B cell (primary cell): ENCODE data around the gene MYH1. TPM values are rescaled to one million over a fixed set of nuclear protein-coding genes. Genes with fewer than 3 reads are reported as not detected.

ENCODE experiments used
- ATAC-seq: fragments of 200-7000 bp; cut with Tn5 transposase; one replicate; pipeline ENCODE4 v1.10.0; 2021; ENCODE audit warnings: low read depth, mild to moderate bottlenecking, moderate number of reproducible peaks, moderate library complexity
- CTCF ChIA-PET: fragments of 350-600 bp; sonication (Branson Sonifier 250); formaldehyde crosslinking; loops from one replicate; lab custom pipeline; 2021; ENCODE audit warnings: antibody characterized with exemption, inconsistent platforms; lab: Charles Lee
- POLR2A ChIA-PET: fragments of 350-600 bp; sonication (Branson Sonifier 250); formaldehyde crosslinking; loops from one replicate; lab custom pipeline; 2021; ENCODE audit warnings: antibody characterized with exemption; lab: Charles Lee
- DNase-seq: peaks from one replicate; pipeline ENCODE4 v3.0.0; 2013
- H2AFZ ChIP-seq: 2 replicates; pipeline ENCODE4 v1.6.1; 2012; ENCODE audit warnings: mild to moderate bottlenecking, low read depth, low read length; ENCODE audit not compliant: insufficient read depth, poor library complexity, severe bottlenecking
- H3K27ac ChIP-seq, 2 donors: 1 replicate in 1 of 2; 2 replicates in 1 of 2; pipeline ENCODE4 v1.5.1; 2012 to 2013; ENCODE audit warnings: low read length in 2 of 2, mild to moderate bottlenecking in 2 of 2, moderate library complexity in 1 of 2
- H3K27me3 ChIP-seq, 4 experiments: fragments of 200-600 bp in 1 of 4; sonication (generic) in 1 of 4; replicated peaks in 1 of 4; 1 replicate in 2 of 4; 2 replicates in 2 of 4; pipeline versions ENCODE4 v1.6.1 to v1.7.0; 2013 to 2016; ENCODE audit warnings: low read length in 3 of 4, mild to moderate bottlenecking in 2 of 4, mixed read lengths in 1 of 4, moderate library complexity in 1 of 4; ENCODE audit not compliant: insufficient read depth in 4 of 4, control insufficient read depth in 3 of 4; ENCODE audit errors: control extremely low read depth in 1 of 4
- H3K36me3 ChIP-seq, 2 experiments: replicated peaks in 1 of 2; 1 replicate in 1 of 2; 2 replicates in 1 of 2; pipeline versions ENCODE4 v1.6.1 to v1.7.1; 2013; ENCODE audit warnings: low read length in 1 of 2; ENCODE audit not compliant: insufficient read depth in 2 of 2, control insufficient read depth in 1 of 2; ENCODE audit errors: control extremely low read depth in 1 of 2, extremely low read depth in 1 of 2
- H3K4me1 ChIP-seq, 2 donors: fragments of 200-600 bp in 1 of 2; sonication (generic) in 1 of 2; 1 replicate in 1 of 2; 2 replicates in 1 of 2; pipeline versions ENCODE4 v1.5.1 to v1.6.1; 2013 to 2017; ENCODE audit warnings: low read length in 2 of 2; ENCODE audit not compliant: control insufficient read depth in 2 of 2, insufficient read depth in 2 of 2
- H3K4me2 ChIP-seq: replicated peaks from 2 replicates; pipeline ENCODE3; 2012; ENCODE audit warnings: mild to moderate bottlenecking, low read depth, low read length; ENCODE audit not compliant: poor library complexity, severe bottlenecking
- H3K4me3 ChIP-seq, 5 experiments: fragments of 200-600 bp in 1 of 5; sonication (generic) in 1 of 5; 1 replicate in 3 of 5; 2 replicates in 2 of 5; pipeline versions ENCODE4 v1.5.1 to v1.7.0; 2011 to 2016; ENCODE audit warnings: low read length in 4 of 5, mild to moderate bottlenecking in 4 of 5, low read depth in 2 of 5, control low read depth in 1 of 5, moderate library complexity in 1 of 5; ENCODE audit not compliant: insufficient read depth in 1 of 5; ENCODE audit errors: control extremely low read depth in 1 of 5, extremely low read depth in 1 of 5
- H3K79me2 ChIP-seq: fragments of 200-600 bp; sonication (generic); one replicate; pipeline ENCODE4 v1.6.0; 2016; ENCODE audit warnings: low read length; ENCODE audit not compliant: control insufficient read depth, insufficient read depth
- H3K9ac ChIP-seq: fragments of 200-600 bp; sonication (generic); 2 replicates; pipeline ENCODE4 v1.6.1; 2017; ENCODE audit warnings: mild to moderate bottlenecking, low read length, moderate library complexity
- H3K9me3 ChIP-seq, 3 donors: one replicate each; pipeline versions ENCODE4 v1.6.1 to v1.7.1; 2013; ENCODE audit warnings: low read length in 2 of 3; ENCODE audit not compliant: control insufficient read depth in 2 of 3, insufficient read depth in 1 of 3; ENCODE audit errors: control extremely low read depth in 1 of 3
- H4K20me1 ChIP-seq: 2 replicates; pipeline ENCODE4 v1.6.0; 2012; ENCODE audit warnings: mild to moderate bottlenecking, low read length; ENCODE audit not compliant: insufficient read depth, control insufficient read depth, poor library complexity, severe bottlenecking
- H3K27ac Mint-ChIP-seq: one replicate; pipeline ENCODE4 v1.8.0; 2021; ENCODE audit warnings: mixed read lengths
- H3K27me3 Mint-ChIP-seq: one replicate; pipeline ENCODE4 v1.8.0; 2021; ENCODE audit warnings: mixed read lengths
- H3K4me1 Mint-ChIP-seq: one replicate; pipeline ENCODE4 v1.8.0; 2021; ENCODE audit warnings: mixed read lengths
- H3K4me3 Mint-ChIP-seq: one replicate; pipeline ENCODE4 v1.8.0; 2021; ENCODE audit warnings: mixed read lengths
- H3K9me3 Mint-ChIP-seq: one replicate; pipeline ENCODE4 v1.8.0; 2022; ENCODE audit warnings: mixed read lengths; ENCODE audit not compliant: insufficient read depth
- EZH2 ChIP-seq: IDR thresholded peaks from 2 replicates; pipeline ENCODE4 v1.6.1; 2012; ENCODE audit warnings: borderline replicate concordance, low read depth, mild to moderate bottlenecking, moderate library complexity, low read length; ENCODE audit not compliant: insufficient read depth, poor library complexity, severe bottlenecking
- WGBS: methylation state at CpG from one replicate; pipeline ENCODE4 v1.1.5; 2013; ENCODE audit warnings: missing lambda C conversion rate; ENCODE audit not compliant: insufficient coverage; 5-methylcytosine and 5-hydroxymethylcytosine counted together
- intact Hi-C: fragments of 100-400 bp; cut with micrococcal nuclease; formaldehyde crosslinking; loops from one replicate; pipeline ENCODE4 v1.10.0; 2022
- polyA minus RNA-seq: library from RNA; depleted of rRNA, polyadenylated mRNA; stranded (reverse); fragments of >200 nt; gene quantifications from 2 replicates; pipeline ENCODE4 v1.2.3, GENCODE V29; 2012
- polyA plus RNA-seq: library from polyadenylated mRNA; depleted of rRNA; stranded (reverse); fragments of >200 nt; gene quantifications from 2 replicates; pipeline ENCODE4 v1.2.3, GENCODE V29; 2012
- total RNA-seq, 2 donors: library from RNA; stranded (reverse); fragments of 120-200 nt in 1 of 2; gene quantifications; 1 replicate in 1 of 2; 2 replicates in 1 of 2; pipeline versions ENCODE4 v1.2.3 to v1.2.4, GENCODE V29; 2013 to 2022
- TF ChIP-seq, protein P1 (sequence below): fragments of 200-600 bp; IDR thresholded peaks from one replicate; pipeline ENCODE4 v1.8.0; 2022; ENCODE audit warnings: antibody characterized with exemption, mild to moderate bottlenecking

Gene MYH1
- total RNA-seq, result not detected in 2 replicates
- total RNA-seq (2013), result 0.58 TPM
- not detected in 2 replicates for polyA plus RNA-seq
- polyA minus RNA-seq, result not detected in 2 replicates

- Histone ChIP-seq H3K4me3 (no peak within 1 kb of the TSS), H3K27me3 (no peaks in the 10 kb centered on the region), H2AFZ (no peak within 1 kb of the TSS), H3K9me3 (peaks cover 0 to 5% (median 0%) of the 10 kb centered on the region in 3 donors), H3K27ac (no peak within 1 kb of the TSS), H3K4me1 (no peaks in the 10 kb centered on the region), H3K79me2 (no peaks in the 10 kb centered on the region), H3K36me3 (no peaks in the 10 kb centered on the region), H4K20me1 (no peaks in the 10 kb centered on the region), H3K4me2 (no peak within 1 kb of the TSS), H3K9ac (no peak within 1 kb of the TSS)
- Mint-ChIP-seq H3K9me3 (no peaks in the 10 kb centered on the region), H3K27me3 (peaks cover 13% of the 10 kb centered on the region), H3K4me3 (no peak within 1 kb of the TSS), H3K4me1 (no peaks in the 10 kb centered on the region), H3K27ac (no peak within 1 kb of the TSS)
- intact Hi-C loops, result no loop called here
- ChIA-PET CTCF (no interaction called here), POLR2A (no interaction called here)
- WGBS, result 84% methylated on average over 3 of the region's 11 CpGs
- no peak for TF ChIP-seq EZH2
- TF ChIP-seq, protein P1, sequence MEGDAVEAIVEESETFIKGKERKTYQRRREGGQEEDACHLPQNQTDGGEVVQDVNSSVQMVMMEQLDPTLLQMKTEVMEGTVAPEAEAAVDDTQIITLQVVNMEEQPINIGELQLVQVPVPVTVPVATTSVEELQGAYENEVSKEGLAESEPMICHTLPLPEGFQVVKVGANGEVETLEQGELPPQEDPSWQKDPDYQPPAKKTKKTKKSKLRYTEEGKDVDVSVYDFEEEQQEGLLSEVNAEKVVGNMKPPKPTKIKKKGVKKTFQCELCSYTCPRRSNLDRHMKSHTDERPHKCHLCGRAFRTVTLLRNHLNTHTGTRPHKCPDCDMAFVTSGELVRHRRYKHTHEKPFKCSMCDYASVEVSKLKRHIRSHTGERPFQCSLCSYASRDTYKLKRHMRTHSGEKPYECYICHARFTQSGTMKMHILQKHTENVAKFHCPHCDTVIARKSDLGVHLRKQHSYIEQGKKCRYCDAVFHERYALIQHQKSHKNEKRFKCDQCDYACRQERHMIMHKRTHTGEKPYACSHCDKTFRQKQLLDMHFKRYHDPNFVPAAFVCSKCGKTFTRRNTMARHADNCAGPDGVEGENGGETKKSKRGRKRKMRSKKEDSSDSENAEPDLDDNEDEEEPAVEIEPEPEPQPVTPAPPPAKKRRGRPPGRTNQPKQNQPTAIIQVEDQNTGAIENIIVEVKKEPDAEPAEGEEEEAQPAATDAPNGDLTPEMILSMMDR, result no peak
- ATAC-seq (no peak), DNase-seq (no peak)
These were observed at the start of gene MYH1 for GRCh38 chr17:10518271-10519037. Gene MYH1 (minus strand): TSS chr17:10518542. CDS start chr17:10516642, 1,900 bp downstream.

- no peaks in the 10 kb centered on the region for H3K4me1 ChIP-seq
- no peaks in the 10 kb centered on the region for H4K20me1 ChIP-seq
- ATAC-seq (no peak), DNase-seq (no peak)
- H3K79me2 ChIP-seq, result no peaks in the 10 kb centered on the region
- H3K9ac ChIP-seq, result no peak overlapping the region
- CTCF ChIA-PET, result no interaction called here
- Mint-ChIP-seq H3K27me3 (peaks cover 15% of the 10 kb centered on the region), H3K4me3 (no peak overlapping the region), H3K9me3 (no peaks in the 10 kb centered on the region), H3K27ac (no peak overlapping the region), H3K4me1 (no peaks in the 10 kb centered on the region)
- no peak overlapping the region for H3K4me2 ChIP-seq
- no CpG with 5 or more reads among the region's 2 CpGs for WGBS
- H3K4me3 ChIP-seq, result no peak overlapping the region
- no peak overlapping the region for H3K27ac ChIP-seq
- H3K27me3 ChIP-seq, result peaks cover 0 to 7% (median 0%) of the 10 kb centered on the region in 4 experiments
- POLR2A ChIA-PET, result no interaction called here
- TF ChIP-seq EZH2, result no peak
- TF ChIP-seq, protein P1, result no peak
- no peak overlapping the region for H2AFZ ChIP-seq
- peaks cover 0 to 4% (median 0%) of the 10 kb centered on the region in 3 donors for H3K9me3 ChIP-seq
- H3K36me3 ChIP-seq, result no peaks in the 10 kb centered on the region
- intact Hi-C loops, result no loop called here
These were observed 45.8 kb upstream of the MYH1 start for GRCh38 chr17:10563991-10564660.
